ENCODE results near the gene HOXD12.

- TF ChIP-seq CTCF (IDR thresholded peaks at IDR 0.05; ENCODE audit: low read length), result no peak
- no peak for TF ChIP-seq EZH2 (IDR thresholded peaks at IDR 0.05; ENCODE audit: borderline replicate concordance, low read length)
These were observed 2.2 kb downstream of the HOXD12 start for GRCh38 chr2:176101842-176102241.
